GM12873 (cell line): ENCODE results near the gene VTCN1.

Experiments used
- CTCF ChIP-seq: IDR thresholded peaks from 2 replicates; pipeline ENCODE4 v1.5.1; 2012; ENCODE audit warnings: low read depth, mild to moderate bottlenecking, moderate library complexity, low read length, control low read depth; ENCODE audit not compliant: insufficient read depth; ENCODE audit errors: missing control alignments

Gene VTCN1

DNA sequence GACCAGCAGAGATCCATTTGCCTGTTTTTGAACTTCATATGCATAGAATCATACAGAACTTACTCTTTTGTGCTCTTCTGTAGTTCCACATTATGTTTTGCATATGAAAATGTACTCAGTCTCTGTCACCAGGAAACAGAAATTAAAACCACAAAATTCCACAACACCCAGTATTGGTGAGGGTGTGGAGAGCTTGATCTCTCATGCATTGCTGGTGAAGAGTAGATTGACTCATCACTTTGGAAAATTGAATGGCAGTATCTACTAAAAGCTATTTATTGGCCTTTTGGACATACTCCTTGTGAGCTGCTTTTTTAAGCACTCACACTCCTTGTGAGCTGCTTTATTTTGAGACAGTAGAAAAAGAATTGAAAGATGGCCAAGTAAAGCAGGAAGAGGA, 43.3 kb downstream of the VTCN1 start:
- TF ChIP-seq CTCF = no peak

- TF ChIP-seq CTCF = no peak
Measured at GRCh38 chr1:117166076-117166475, 44.7 kb downstream of the VTCN1 start.

DNA sequence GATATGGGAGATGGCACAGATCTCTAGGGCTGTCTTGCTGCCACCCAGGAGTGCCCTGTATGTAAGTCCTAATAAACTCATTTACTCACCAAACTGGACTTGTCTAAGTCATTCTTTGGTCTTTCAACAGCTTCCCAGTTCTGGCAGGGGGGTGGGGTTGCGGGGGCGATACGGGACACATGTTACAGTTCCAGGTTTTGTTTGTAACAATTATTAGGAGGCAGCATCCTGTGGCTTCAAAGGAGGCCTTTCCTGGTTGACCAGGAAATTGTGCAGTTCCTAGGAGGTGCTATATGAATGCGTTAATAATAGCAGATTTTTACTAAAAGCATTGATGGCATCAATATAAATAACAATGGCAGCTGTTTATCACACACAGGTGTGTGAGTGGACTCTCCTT, 46.5 kb downstream of the VTCN1 start:
- TF ChIP-seq CTCF = no peak

DNA sequence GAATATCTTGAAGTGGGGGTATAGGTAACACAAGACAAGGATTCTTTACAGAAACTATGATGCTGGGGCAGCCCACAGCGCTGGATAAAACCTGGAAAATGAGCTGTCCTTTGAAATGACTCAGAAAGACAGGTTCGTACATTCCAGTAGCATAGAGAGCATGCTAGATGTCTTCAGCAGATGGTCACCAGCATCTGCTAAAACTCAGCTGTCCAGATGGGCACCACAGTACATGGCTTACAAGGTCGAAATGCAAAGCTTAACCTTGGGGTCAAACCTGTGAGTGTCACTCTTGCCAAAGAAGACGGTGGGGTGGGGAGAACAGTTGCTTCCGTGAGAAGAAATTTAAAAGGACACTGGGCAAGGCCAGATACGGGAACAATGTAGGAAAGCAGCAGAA, 47.9 kb downstream of the VTCN1 start:
- no peak for TF ChIP-seq CTCF

- no peak for TF ChIP-seq CTCF
Measured at GRCh38 chr1:117161887-117162286, 48.8 kb downstream of the VTCN1 start.

DNA sequence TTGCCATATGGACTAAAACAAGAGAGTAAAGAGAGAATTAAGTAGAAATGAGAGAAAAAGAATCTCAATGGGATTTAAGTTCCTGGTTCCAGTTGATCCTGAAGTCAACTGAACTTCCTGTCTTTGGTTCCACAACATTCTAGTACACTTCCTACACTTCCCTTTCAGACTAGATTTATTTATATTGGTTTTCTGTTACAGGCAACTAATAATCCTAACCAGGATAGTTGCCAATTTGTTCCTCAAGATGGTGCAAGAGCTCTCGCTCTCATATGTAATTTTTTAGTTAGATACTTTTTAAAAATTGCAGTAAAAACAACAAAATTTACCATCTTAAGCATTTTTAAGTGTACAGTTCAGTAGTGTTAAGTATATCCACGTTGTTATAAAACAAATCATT, 60.4 kb downstream of the VTCN1 start:
- TF ChIP-seq CTCF = no peak

DNA sequence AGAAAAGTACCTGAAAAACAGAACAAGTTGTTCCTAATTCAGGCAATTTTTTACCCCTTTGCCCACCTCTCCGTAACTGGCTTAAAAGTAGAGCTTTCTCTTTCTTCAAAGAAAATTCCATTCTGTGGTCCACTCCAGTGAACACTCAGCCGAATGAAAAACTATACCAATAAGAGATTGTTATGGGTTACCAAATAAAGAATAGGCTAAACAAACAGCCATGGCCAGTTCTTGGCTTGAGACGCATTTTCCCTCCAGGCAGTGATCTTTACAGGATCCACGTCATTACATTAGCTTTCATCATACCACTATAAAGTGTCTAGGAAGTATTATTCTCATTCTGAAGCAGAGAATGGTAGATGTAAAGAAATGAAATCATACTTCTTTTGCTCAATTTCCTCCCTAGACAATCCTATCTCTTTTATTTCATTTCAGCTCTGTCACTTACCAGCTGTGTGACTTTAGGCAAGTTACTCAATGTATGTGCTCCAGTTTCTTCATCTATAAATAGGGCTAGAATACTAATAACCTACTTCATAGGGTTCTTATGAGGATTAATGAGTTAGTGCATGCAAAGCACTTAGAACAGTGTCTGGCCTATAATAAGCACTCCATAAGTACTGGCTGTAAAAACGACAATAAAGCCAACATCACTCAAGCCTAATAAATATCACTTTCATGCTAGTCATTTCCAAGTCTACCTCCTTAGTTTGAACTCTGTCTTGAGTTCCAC, 62.7 kb downstream of the VTCN1 start:
- TF ChIP-seq CTCF = no peak

DNA sequence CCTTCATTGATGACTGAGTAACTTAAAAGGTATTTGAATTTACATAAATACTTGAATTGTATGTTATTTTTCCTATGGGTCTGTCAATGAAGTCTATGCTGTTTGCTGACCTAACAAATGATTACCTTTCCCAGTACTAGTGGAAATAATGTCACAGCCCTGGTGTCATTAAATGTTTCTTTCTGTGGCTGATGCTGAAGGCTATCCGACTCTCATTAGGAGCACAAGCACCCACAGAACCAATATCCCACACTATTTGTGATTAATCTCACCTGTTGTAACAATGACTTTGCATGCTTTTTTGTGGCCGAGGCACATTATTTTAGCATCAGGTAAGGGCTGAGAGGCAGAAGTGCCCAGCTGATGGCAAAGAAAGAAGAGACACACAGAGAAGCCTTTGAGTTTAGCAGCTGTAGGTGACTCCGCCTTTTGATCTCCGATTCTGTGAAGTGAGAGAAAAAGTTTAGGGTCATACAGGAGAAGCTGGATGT, 63.3 kb downstream of the VTCN1 start:
- no peak for TF ChIP-seq CTCF
